Chondrocyte (in vitro differentiated cells): ENCODE data around the gene PPAT. TPM values are rescaled to one million over a fixed set of nuclear protein-coding genes. Genes with fewer than 3 reads are reported as not detected.

Experiments
- DNase-seq: peaks from one replicate; pipeline ENCODE4 v3.0.0; 2021; ENCODE audit warnings: mixed read lengths, low spot score
- H3K27ac Mint-ChIP-seq: one replicate; pipeline ENCODE4 v1.8.0; 2021; ENCODE audit warnings: mild to moderate bottlenecking, moderate library complexity, mixed read lengths; ENCODE audit not compliant: unreplicated experiment
- H3K27me3 Mint-ChIP-seq: 2 replicates; pipeline ENCODE4 v1.8.0; 2021; ENCODE audit warnings: low read depth, mixed read lengths
- H3K36me3 Mint-ChIP-seq: 2 replicates; pipeline ENCODE4 v1.8.0; 2021; ENCODE audit warnings: low read depth, mixed read lengths
- H3K4me1 Mint-ChIP-seq: 2 replicates; pipeline ENCODE4 v1.8.0; 2021; ENCODE audit warnings: low read depth, mild to moderate bottlenecking, mixed read lengths
- H3K4me3 Mint-ChIP-seq: one replicate; pipeline ENCODE4 v1.8.0; 2021; ENCODE audit warnings: mild to moderate bottlenecking, moderate library complexity, mixed read lengths; ENCODE audit not compliant: unreplicated experiment
- H3K9me3 Mint-ChIP-seq: 2 replicates; pipeline ENCODE4 v1.8.0; 2021; ENCODE audit warnings: low read depth, mixed read lengths
- long read RNA-seq: library from polyadenylated mRNA; stranded (forward); transcript quantifications from one replicate; pipeline ENCODE4 v2.0.0, GENCODE V29; 2021
- total RNA-seq: library from RNA; stranded (reverse); gene quantifications from 3 replicates; pipeline ENCODE4 v1.2.1, GENCODE V29; 2021
- TF ChIP-seq, protein P1 (sequence below): fragments of 200-600 bp; sonication (generic); IDR thresholded peaks from 2 replicates; pipeline ENCODE4 v1.5.0; 2021; ENCODE audit warnings: antibody characterized with exemption, mild to moderate bottlenecking, moderate library complexity

The PPAT gene
- 12.2 to 13.0 TPM (median 12.8 TPM) in 3 replicates for total RNA-seq
- long read RNA-seq, transcript PPAT-201 (11 exons, 3,682 nt) = major isoform, 31 of 34 reads
- long read RNA-seq, partial matches to known transcripts = 0 of 34 reads
- long read RNA-seq, other reads (novel, unspliced or antisense) = 3 of 34 reads

DNA sequence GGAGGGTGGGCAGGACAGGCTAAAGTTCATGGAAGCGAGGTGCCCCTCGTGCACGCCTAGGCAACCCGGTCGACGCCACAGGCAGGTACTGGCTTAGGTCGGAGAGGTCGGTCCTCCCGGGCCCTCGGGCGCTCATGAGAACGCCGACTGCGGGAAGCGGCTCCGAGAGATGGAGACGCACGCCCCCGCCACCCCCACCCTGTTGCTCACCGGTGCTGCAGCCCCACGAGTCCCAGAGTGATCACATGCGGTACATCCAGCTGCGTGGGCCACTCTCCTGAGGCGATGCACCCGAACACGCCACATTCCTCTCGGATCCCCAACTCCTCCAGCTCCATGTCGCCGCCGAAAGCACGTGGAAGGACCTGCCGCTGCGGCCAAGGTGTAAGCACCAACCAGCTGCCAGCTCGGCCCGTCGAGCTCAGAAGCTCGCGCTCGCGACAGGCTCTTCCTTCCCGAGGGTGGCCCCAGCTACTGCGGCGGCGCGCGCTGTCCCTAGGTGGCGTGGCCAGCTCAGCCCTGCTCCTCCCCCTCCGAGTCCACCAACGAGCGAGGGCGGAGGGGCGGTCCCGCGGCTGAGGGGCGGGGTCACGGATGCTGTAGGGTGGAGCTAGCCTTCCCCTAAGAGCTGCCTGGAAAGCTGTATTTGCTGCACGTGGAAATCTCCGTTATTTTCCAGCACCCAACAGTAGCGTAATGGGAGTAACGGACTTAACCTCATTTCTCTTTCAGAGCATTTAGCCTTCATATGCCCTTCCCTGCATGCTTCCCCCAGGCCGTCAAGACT is at the start of gene PPAT:
TSS of gene PPAT (minus strand) at position 476 of the 787 bp plus-strand sequence. CDS start at position 338, 138 bp downstream.
- TF ChIP-seq, protein P1, sequence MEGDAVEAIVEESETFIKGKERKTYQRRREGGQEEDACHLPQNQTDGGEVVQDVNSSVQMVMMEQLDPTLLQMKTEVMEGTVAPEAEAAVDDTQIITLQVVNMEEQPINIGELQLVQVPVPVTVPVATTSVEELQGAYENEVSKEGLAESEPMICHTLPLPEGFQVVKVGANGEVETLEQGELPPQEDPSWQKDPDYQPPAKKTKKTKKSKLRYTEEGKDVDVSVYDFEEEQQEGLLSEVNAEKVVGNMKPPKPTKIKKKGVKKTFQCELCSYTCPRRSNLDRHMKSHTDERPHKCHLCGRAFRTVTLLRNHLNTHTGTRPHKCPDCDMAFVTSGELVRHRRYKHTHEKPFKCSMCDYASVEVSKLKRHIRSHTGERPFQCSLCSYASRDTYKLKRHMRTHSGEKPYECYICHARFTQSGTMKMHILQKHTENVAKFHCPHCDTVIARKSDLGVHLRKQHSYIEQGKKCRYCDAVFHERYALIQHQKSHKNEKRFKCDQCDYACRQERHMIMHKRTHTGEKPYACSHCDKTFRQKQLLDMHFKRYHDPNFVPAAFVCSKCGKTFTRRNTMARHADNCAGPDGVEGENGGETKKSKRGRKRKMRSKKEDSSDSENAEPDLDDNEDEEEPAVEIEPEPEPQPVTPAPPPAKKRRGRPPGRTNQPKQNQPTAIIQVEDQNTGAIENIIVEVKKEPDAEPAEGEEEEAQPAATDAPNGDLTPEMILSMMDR = peak; percentile 52
- H3K9me3 Mint-ChIP-seq = no peaks in the 10 kb centered on the region
- DNase-seq = peak; percentile 100
- H3K36me3 Mint-ChIP-seq = no peaks in the 10 kb centered on the region
- no peaks in the 10 kb centered on the region for H3K27me3 Mint-ChIP-seq
- H3K27ac Mint-ChIP-seq = peak within 1 kb of the TSS; percentile 98
- peak within 1 kb of the TSS; percentile 90 for H3K4me3 Mint-ChIP-seq
- peaks cover 34% of the 10 kb centered on the region for H3K4me1 Mint-ChIP-seq

GRCh38 chr4:56480691-56481090 is 45.3 kb upstream of the PPAT start:
- TF ChIP-seq, protein P1 = no peak
- no peak overlapping the region for H3K4me3 Mint-ChIP-seq
- no peaks in the 10 kb centered on the region for H3K9me3 Mint-ChIP-seq
- peaks cover 32% of the 10 kb centered on the region for H3K36me3 Mint-ChIP-seq
- no peaks in the 10 kb centered on the region for H3K27me3 Mint-ChIP-seq
- no peak for DNase-seq
- no peaks in the 10 kb centered on the region for H3K4me1 Mint-ChIP-seq
- no peak overlapping the region for H3K27ac Mint-ChIP-seq

- no peak for DNase-seq
- Mint-ChIP-seq H3K36me3 (peaks cover 45% of the 10 kb centered on the region), H3K9me3 (no peaks in the 10 kb centered on the region), H3K27me3 (no peaks in the 10 kb centered on the region), H3K27ac (peak overlapping the region; percentile 36), H3K4me3 (no peak overlapping the region), H3K4me1 (no peaks in the 10 kb centered on the region)
- TF ChIP-seq, protein P1 = no peak
These were observed 41.8 kb upstream of the PPAT start for GRCh38 chr4:56477192-56477702.

GRCh38 chr4:56475917-56476316 is 40.5 kb upstream of the PPAT start:
- H3K9me3 Mint-ChIP-seq = no peaks in the 10 kb centered on the region
- no peak overlapping the region for H3K27ac Mint-ChIP-seq
- H3K36me3 Mint-ChIP-seq = peaks cover 49% of the 10 kb centered on the region

More at GRCh38 chr4:56475917-56476316, 40.5 kb upstream of the PPAT start:
- H3K4me3 Mint-ChIP-seq = no peak overlapping the region
- TF ChIP-seq, protein P1 = no peak
- DNase-seq = no peak
- no peaks in the 10 kb centered on the region for H3K27me3 Mint-ChIP-seq
- H3K4me1 Mint-ChIP-seq = no peaks in the 10 kb centered on the region
